Measurements from ENCODE around the gene GALNT18. TPM values are rescaled to one million over a fixed set of nuclear protein-coding genes. Genes with fewer than 3 reads are reported as not detected.

Gene GALNT18
- total and polyA plus RNA-seq, 2 of the 4 experiments (the other 2 are of a cell fraction): 9.5 to 11.3 TPM

DNA sequence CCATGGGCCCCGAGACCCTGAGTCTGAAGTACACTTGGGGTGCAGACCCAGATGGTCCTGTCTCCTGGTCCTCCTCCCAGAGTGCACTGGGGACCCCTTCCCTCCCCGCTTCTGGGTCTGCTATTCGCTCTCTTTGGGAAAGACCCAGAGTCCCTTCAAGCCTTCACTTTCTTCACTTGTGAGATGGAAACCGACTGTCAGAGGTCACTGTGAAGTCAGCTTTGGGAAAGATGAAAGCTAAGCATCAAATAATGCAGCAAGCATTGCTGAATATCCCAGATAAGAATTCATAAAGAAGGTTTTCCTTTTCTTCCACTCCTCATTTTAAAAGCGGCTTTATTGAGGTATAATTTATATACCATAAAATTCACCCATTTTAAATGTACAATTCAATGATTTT, 163.8 kb downstream of the GALNT18 start:
- Histone ChIP-seq H4K20me1 (ENCODE audit: insufficient read depth, low read length) (no peaks in the 10 kb centered on the region), H2BK20ac (ENCODE audit: low read depth, low read length) (no peak overlapping the region), H3K4me3 (ENCODE audit: insufficient read depth, low read depth, low read length) (no peak overlapping the region), H2AFZ (replicated peaks; ENCODE audit: low read length, poor library complexity) (no peak overlapping the region), H3K36me3 (ENCODE audit: control insufficient read depth, insufficient read depth, low read length) (no peaks in the 10 kb centered on the region), H3K4me2 (ENCODE audit: low read depth, low read length) (no peak overlapping the region), H3K14ac (replicated peaks; ENCODE audit: low read depth, low read length) (no peak overlapping the region), H4K91ac (ENCODE audit: insufficient read depth, low read depth, low read length) (no peak overlapping the region), H3K9me3 (ENCODE audit: control insufficient read depth, insufficient read depth, low read length) (peaks cover 2% of the 10 kb centered on the region; the same call in 1 of the 2 replicates), H4K8ac (ENCODE audit: low read depth in 2 of 2, low read length in 2 of 2) (no peak overlapping the region), H2AK9ac (replicated peaks; ENCODE audit: low read depth, low read length, poor library complexity) (no peak overlapping the region), H3K4ac (ENCODE audit: low read depth, low read length) (no peak overlapping the region), H2AK5ac (ENCODE audit: low read depth, low read length) (no peak overlapping the region), H3K9me1 (ENCODE audit: insufficient read depth, low read length) (no peaks in the 10 kb centered on the region; the same call in 1 of the 2 replicates), H3K9ac (ENCODE audit: low read depth, low read length) (no peak overlapping the region), H3K79me1 (ENCODE audit: low read depth in 1 of 2, low read length in 2 of 2) (no peaks in the 10 kb centered on the region), H3K4me1 (ENCODE audit: control insufficient read depth, insufficient read depth, low read length) (peaks cover 5% of the 10 kb centered on the region; the same call in 1 of the 2 replicates), H3K23ac (ENCODE audit: low read depth, low read length) (no peak overlapping the region), H2BK15ac (ENCODE audit: low read depth, low read length) (no peak overlapping the region), H2BK120ac (ENCODE audit: low read depth, low read length) (no peak overlapping the region), H4K5ac (ENCODE audit: low read depth, low read length) (no peak overlapping the region), H3K27ac (ENCODE audit: insufficient read depth, low read length) (no peak overlapping the region), H3K18ac (ENCODE audit: low read depth, low read length) (no peak overlapping the region), H3K56ac (ENCODE audit: extremely low read depth, insufficient read depth, low read length) (no peak overlapping the region), H3K27me3 (ENCODE audit: control insufficient read depth, insufficient read depth, low read length) (peaks cover 11% of the 10 kb centered on the region), H2BK5ac (ENCODE audit: low read depth, low read length, poor library complexity, severe bottlenecking) (no peak overlapping the region)
- intact Hi-C loops (cut with micrococcal nuclease): no loop called here
- dilution Hi-C loops (cut with HindIII; ENCODE audit: low sequenced_read_pairs, unreplicated experiment): no loop called here
- TF ChIP-seq RCOR1 (IDR thresholded peaks at IDR 0.05; ENCODE audit: insufficient replicate concordance, low read length) (no peak), MXI1 (IDR thresholded peaks at IDR 0.05; ENCODE audit: borderline replicate concordance, low read depth, low read length) (no peak), SMC3 (IDR thresholded peaks at IDR 0.05; ENCODE audit: low read depth, low read length) (no peak), FOS (IDR thresholded peaks at IDR 0.05; ENCODE audit: low read depth, low read length) (no peak), BHLHE40 (IDR thresholded peaks at IDR 0.05; ENCODE audit: low read depth, low read length) (no peak), POLR2A (IDR thresholded peaks at IDR 0.05; ENCODE audit: low read depth, low read length) (no peak), NFE2L2 (IDR thresholded peaks at IDR 0.05; ENCODE audit: low read depth, low read length) (no peak), MAZ (IDR thresholded peaks at IDR 0.05; ENCODE audit: borderline replicate concordance, low read depth, low read length) (no peak), MAFK (IDR thresholded peaks at IDR 0.05; ENCODE audit: low read depth, low read length) (no peak), CHD1 (IDR thresholded peaks at IDR 0.05; ENCODE audit: low read depth, low read length) (no peak), RAD21 (IDR thresholded peaks at IDR 0.05; ENCODE audit: low read length) (no peak), CEBPB (IDR thresholded peaks at IDR 0.05; ENCODE audit: low read depth, low read length) (no peak), RFX5 (IDR thresholded peaks at IDR 0.05; ENCODE audit: low read depth, low read length) (no peak)
- TF ChIP-seq, protein P1, sequence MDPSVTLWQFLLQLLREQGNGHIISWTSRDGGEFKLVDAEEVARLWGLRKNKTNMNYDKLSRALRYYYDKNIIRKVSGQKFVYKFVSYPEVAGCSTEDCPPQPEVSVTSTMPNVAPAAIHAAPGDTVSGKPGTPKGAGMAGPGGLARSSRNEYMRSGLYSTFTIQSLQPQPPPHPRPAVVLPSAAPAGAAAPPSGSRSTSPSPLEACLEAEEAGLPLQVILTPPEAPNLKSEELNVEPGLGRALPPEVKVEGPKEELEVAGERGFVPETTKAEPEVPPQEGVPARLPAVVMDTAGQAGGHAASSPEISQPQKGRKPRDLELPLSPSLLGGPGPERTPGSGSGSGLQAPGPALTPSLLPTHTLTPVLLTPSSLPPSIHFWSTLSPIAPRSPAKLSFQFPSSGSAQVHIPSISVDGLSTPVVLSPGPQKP (IDR thresholded peaks at IDR 0.05; ENCODE audit: borderline replicate concordance, low read depth, low read length): no peak
- TF ChIP-seq, protein P2, sequence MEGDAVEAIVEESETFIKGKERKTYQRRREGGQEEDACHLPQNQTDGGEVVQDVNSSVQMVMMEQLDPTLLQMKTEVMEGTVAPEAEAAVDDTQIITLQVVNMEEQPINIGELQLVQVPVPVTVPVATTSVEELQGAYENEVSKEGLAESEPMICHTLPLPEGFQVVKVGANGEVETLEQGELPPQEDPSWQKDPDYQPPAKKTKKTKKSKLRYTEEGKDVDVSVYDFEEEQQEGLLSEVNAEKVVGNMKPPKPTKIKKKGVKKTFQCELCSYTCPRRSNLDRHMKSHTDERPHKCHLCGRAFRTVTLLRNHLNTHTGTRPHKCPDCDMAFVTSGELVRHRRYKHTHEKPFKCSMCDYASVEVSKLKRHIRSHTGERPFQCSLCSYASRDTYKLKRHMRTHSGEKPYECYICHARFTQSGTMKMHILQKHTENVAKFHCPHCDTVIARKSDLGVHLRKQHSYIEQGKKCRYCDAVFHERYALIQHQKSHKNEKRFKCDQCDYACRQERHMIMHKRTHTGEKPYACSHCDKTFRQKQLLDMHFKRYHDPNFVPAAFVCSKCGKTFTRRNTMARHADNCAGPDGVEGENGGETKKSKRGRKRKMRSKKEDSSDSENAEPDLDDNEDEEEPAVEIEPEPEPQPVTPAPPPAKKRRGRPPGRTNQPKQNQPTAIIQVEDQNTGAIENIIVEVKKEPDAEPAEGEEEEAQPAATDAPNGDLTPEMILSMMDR (conservative IDR thresholded peaks at IDR 0.05; ENCODE audit: low read depth, low read length): no peak
- TF ChIP-seq, protein P3, sequence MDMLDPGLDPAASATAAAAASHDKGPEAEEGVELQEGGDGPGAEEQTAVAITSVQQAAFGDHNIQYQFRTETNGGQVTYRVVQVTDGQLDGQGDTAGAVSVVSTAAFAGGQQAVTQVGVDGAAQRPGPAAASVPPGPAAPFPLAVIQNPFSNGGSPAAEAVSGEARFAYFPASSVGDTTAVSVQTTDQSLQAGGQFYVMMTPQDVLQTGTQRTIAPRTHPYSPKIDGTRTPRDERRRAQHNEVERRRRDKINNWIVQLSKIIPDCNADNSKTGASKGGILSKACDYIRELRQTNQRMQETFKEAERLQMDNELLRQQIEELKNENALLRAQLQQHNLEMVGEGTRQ (IDR thresholded peaks at IDR 0.05; ENCODE audit: low read depth, low read length): no peak
- ATAC-seq (ENCODE audit: low read depth): no peak
- ChIA-PET POLR2A (ENCODE audit: unreplicated experiment) (no interaction called here), CTCF (no interaction called here)
- no TSS peak for BruUV-seq (replicated peaks)
- in situ Hi-C loops (cut with MboI; ENCODE audit: low sequenced_read_pairs): no loop called here
- no CpG with 5 or more reads among the region's 5 CpGs for WGBS, 2 experiments (ENCODE audit: extremely low coverage in 2 of 2, insufficient read length in 1 of 2)
- no peak for DNase-seq

Data from IMR-90 (cell line).